Renal cortical epithelial cell (primary cell): Measurements from ENCODE around the gene NUTM2G. TPM values are rescaled to one million over a fixed set of nuclear protein-coding genes. Genes with fewer than 3 reads are reported as not detected.
"Not testable (repeated sequence)": the region's sequence is repeated elsewhere in the genome, so short reads cannot be mapped to it uniquely, and the experiment has no call there.

Experiments
- DNase-seq: peaks from one replicate; pipeline ENCODE4 v3.0.0-alpha.2; 2011; ENCODE audit warnings: low read depth
- total RNA-seq: library from RNA; depleted of rRNA; stranded (reverse); fragments of >200 nt; gene quantifications from 2 replicates; pipeline ENCODE4 v1.2.3, GENCODE V29; 2014

The NUTM2G gene
- total RNA-seq, 1 donor from 2014 or later, result not detected

GRCh38 chr9:96941628-96942027, 13.0 kb downstream of the NUTM2G start:
- not testable (repeated sequence) for DNase-seq

DNA sequence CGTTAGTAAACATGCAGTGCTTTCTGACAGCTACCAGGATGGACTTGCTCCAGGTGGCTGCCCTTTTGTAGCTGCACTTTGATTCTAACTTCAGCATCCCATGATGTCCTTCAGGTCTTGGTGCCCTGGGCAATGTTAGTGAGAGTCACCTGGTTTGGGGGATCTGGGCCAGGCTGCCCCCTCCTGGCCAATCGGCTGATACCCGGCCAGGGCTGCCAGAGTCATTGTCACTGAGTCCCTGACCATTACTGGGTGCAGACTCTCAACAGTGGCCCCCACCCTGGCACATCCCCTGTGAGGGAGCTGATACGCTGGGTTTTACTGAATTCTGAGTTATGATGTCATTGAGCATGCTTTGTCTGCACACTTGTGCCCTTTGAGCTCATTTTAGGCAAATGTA, 13.5 kb downstream of the NUTM2G start:
- DNase-seq, result not testable (repeated sequence)

DNA sequence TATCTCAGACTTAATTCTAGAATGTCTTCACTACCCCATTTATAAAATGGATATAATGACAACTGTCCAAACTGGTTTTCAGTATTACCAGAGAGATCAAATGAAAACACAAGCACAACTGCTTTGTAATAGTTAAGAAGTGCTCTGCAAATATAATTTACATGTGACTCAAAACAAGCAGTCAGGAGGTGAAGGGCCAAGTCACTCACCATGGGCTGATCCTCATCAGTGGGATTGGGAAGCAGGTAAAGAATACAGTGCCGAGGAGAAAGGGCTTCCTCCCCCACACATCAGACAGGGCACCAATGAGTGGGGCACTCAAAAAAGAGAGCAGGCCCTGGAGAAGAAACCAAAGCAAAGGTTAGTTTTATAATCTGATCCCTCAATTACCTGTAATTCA, 20.7 kb downstream of the NUTM2G start:
- not testable (repeated sequence) for DNase-seq

DNA sequence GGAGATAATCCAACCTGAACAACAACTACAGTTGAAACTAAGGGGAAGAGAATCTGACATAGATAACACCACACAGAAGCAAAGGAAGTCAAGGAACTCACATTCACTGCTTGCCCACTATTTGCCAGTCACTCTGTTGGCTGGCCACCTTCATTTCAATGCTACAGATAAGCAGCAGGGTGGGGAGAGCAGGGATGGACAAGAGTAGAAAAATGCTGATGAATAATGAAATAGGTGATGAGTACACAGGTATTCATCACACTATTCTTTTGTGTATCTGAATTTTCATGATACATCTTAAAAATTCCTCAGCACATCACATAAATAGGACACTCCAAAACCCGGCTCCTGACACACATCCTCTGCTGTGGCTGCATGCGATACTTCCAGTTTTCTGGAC, 21.9 kb downstream of the NUTM2G start:
- DNase-seq, result not testable (repeated sequence)

DNA sequence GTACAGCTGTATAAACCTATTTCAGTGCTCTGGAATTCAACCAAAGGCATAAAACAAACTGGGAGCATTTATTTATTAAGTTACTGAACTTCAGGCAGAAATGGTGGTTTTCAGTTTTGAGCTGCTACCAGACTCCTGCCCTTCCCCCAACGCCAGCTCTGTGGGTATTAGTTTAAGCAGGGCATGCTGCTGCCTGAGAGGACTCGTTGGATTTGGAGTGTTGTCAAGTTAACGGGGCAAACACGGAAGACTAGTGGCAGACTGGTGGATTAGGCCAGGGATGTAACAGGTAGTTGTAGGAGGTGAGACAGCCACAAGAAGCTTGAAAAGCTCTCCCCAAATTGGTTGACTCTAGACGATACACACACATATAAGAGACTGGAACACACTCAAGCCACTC, 38.9 kb downstream of the NUTM2G start:
- not testable (repeated sequence) for DNase-seq

GRCh38 chr9:96972552-96972951, 43.9 kb downstream of the NUTM2G start:
- DNase-seq, result not testable (repeated sequence)

DNA sequence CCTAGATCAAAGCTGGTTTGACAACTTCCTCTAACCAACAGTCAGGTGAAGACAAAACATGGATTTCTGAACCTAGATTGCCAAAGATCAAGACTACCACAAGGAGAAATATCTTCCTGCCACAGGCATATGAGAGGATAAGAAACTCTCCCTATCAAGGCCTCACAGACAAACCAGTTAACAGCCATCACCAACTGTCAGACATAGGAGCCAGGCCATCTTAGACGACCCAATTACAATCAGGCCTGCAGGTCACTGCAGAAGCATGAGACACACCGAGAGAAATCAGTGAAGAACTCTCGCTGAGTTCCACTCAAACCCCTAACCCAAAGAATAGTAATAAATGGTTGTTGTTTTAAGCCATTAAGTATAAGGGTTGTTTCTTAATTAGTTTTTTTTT, 45.4 kb downstream of the NUTM2G start:
- DNase-seq, result not testable (repeated sequence)

DNA sequence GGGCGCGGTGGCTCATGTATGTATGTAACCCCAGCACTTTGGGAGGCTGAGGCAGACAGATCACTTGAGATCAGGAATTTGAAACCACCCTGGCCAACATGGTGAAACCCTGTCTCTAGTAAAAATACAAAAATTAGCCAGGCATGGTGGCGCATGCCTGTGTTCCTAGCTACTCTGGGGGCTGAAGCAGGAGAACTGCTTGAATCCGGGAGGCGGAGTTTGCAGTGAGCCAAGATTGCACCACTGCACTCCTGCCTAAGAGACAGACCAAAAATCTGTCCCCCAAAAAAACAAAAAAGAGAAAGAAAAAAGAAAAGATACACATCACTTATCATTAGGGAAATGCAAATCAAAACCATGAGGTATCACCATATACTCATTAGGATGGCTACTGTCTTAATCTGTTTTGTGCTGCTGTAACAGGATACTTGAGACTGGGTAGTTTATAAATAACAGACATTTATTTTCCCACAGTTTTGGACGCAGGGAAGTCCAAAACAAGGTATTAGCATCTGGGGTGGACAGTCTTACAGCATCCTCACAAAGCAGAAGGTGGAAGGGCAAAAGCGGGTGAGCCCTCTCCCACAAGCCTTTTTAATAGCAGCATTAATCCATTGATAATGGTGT, 55.0 kb downstream of the NUTM2G start:
- DNase-seq, result not testable (repeated sequence)

- DNase-seq, result not testable (repeated sequence)
These were observed 55.5 kb downstream of the NUTM2G start for GRCh38 chr9:96984139-96984538.

DNA sequence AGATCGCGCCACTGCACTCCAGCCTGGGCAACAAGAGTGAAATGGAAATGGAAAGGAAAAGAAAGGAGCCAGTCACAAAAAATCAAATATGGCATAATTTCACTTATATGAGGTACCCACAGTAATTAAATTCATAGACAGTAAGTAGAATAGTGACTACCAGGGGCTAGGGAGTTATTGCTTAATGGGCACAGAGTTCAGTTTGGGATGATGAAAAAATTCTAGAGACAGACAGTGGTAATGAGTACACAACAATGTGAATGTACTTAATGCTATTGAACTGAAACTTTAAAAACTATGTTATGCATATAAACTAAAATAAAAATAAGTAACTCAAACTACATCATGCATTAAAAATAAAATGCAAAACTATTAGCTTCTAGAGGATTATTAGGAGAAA, 56.2 kb downstream of the NUTM2G start:
- not testable (repeated sequence) for DNase-seq

Other genes with a start within 250 kb of the NUTM2G start
- gene ZNF510, start 150.8 kb upstream of the NUTM2G start, total RNA-seq, result 16.3 and 22.5 TPM in 2 replicates
- gene ZNF782, start 74.3 kb upstream of the NUTM2G start, total RNA-seq, result 4.5 and 5.0 TPM in 2 replicates
- 3.5 and 9.4 TPM in 2 replicates for gene CTSV, start 110.3 kb downstream of the NUTM2G start, total RNA-seq